Measurements from ENCODE around the gene MPZL2.

Gene MPZL2

GRCh38 chr11:118234833-118235232, 29.3 kb downstream of the MPZL2 start:
- DNase-seq (ENCODE audit: low spot score), result no peak
- TF ChIP-seq CTCF (IDR thresholded peaks at IDR 0.05; ENCODE audit: extremely low read depth, missing control alignments), result no peak

- TF ChIP-seq CTCF (IDR thresholded peaks at IDR 0.05; ENCODE audit: extremely low read depth, missing control alignments), result no peak
Observed at GRCh38 chr11:118233850-118234249, 30.2 kb downstream of the MPZL2 start.

GRCh38 chr11:118233377-118233776, 30.7 kb downstream of the MPZL2 start:
- no peak for DNase-seq (ENCODE audit: low spot score)
- TF ChIP-seq CTCF (IDR thresholded peaks at IDR 0.05; ENCODE audit: extremely low read depth, missing control alignments), result no peak

More at GRCh38 chr11:118233850-118234249, 30.2 kb downstream of the MPZL2 start:
- DNase-seq (ENCODE audit: low spot score), result no peak

- no peak for DNase-seq (ENCODE audit: low spot score)
- TF ChIP-seq CTCF (IDR thresholded peaks at IDR 0.05; ENCODE audit: extremely low read depth, missing control alignments), result no peak
Observed at GRCh38 chr11:118232659-118233058, 31.4 kb downstream of the MPZL2 start.

GRCh38 chr11:118231461-118231860, 32.6 kb downstream of the MPZL2 start:
- no peak for DNase-seq (ENCODE audit: low spot score)
- no peak for TF ChIP-seq CTCF (IDR thresholded peaks at IDR 0.05; ENCODE audit: extremely low read depth, missing control alignments)

- TF ChIP-seq CTCF (IDR thresholded peaks at IDR 0.05; ENCODE audit: extremely low read depth, missing control alignments), result no peak
- no peak for DNase-seq (ENCODE audit: low spot score)
Observed at GRCh38 chr11:118230088-118230487, 34.0 kb downstream of the MPZL2 start.

- no peak for TF ChIP-seq CTCF (IDR thresholded peaks at IDR 0.05; ENCODE audit: extremely low read depth, missing control alignments)
- no peak for DNase-seq (ENCODE audit: low spot score)
Observed at GRCh38 chr11:118229274-118229847, 34.7 kb downstream of the MPZL2 start.

Measured in GM20000 (cell line).